NCI-H2029 (cell line): Measurements from ENCODE around the gene IQSEC1.
A peak's percentile ranks its signal among the peaks of the same experiment; 100 is the strongest.

Experiments used
- DNase-seq: peaks from one replicate; lab custom pipeline; 2025; lab: John Stamatoyannopoulos, UW

The IQSEC1 gene

GRCh38 chr3:13016083-13016720 is 57.0 kb downstream of the IQSEC1 start:
- peak; percentile 92 for DNase-seq

- peak; percentile 51 for DNase-seq
These were observed 57.7 kb downstream of the IQSEC1 start for GRCh38 chr3:13015286-13016082.

GRCh38 chr3:13014755-13015285 is 58.4 kb downstream of the IQSEC1 start:
- no peak for DNase-seq

DNA sequence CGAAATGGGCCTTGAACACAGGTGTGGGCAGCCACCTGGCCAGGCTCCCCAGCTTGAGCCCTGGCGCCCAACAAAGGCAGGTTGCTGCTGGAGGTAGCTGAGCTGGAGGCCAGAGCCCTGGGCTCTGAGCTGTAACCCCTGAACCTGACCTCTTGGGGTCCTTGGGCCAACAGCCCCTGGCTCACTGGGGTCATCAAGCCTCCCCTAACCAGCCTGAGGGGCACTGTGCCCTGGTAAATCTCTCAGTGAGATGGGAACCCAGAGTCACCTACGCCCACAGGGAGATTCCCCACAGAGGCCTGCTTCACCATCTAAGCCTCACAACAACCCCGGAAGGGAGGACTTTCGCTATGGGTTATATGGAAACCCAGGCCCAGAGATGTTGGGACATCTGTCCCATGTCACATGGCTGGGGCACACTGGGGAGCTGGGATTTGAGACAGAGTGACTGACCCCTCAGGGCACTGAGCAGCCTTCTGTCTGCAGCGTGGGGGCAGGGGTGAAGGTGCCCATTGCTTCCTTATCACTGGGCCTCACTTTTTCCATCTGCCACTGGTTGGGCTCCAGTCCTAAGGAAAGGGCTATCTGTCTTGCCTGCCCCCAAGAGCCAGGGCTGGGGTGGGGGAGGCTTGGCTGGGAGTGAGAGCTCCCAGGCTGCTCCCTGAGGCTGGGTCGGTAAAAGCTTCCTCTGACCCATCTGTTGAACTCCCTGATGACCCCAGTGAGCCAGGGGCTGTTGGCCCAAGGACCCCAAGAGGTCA is 59.1 kb downstream of the IQSEC1 start:
- no peak for DNase-seq

GRCh38 chr3:13013566-13013965 is 59.7 kb downstream of the IQSEC1 start:
- DNase-seq, result no peak

- DNase-seq, result no peak
These were observed 60.1 kb downstream of the IQSEC1 start for GRCh38 chr3:13013151-13013561.

- peak; percentile 71 for DNase-seq
These were observed 61.0 kb downstream of the IQSEC1 start for GRCh38 chr3:13012221-13012691.

GRCh38 chr3:13011573-13012220 is 61.5 kb downstream of the IQSEC1 start:
- peak; percentile 54 for DNase-seq

- no peak for DNase-seq
These were observed 62.3 kb downstream of the IQSEC1 start for GRCh38 chr3:13010780-13011572.

- no peak for DNase-seq
These were observed 63.3 kb downstream of the IQSEC1 start for GRCh38 chr3:13009946-13010315.

DNA sequence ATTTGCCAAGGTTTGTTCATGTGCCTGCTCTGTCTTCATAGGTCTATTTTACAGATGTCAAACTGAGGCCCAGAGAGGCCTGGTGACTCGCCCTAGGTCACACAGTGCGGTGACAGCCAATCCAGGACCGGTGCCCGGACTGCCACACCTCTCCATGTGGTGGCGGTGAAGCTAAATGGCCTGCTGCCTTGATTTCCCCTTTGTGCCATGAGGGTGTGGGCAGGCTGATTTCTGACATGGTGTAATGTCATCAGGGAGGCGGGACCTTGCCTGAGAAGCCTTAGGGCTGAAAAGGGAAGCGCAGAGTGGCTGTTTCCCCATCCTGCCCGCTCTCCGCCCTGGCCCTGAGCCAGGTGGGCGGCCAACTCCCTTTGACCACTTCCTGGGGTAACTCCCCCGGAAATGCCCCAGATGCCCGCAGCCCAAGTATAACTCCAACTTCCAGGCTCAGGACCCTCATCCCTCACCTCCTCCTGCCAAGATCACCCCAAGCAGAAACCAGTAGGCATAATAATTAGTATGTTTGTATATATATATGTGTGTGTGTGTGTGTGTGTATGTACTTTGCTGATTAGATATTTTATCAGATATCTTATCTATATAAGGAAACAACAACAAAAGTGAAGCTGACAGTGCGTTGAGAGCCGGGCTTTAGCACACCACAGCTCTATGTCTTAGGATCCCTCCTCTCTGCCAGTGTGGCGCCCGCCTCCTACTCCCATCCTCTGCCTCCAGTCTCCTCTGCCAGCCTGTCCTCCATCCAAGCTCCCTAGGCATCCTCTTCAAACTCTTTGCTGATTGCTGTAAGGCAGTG is 63.9 kb downstream of the IQSEC1 start:
- no peak for DNase-seq

DNA sequence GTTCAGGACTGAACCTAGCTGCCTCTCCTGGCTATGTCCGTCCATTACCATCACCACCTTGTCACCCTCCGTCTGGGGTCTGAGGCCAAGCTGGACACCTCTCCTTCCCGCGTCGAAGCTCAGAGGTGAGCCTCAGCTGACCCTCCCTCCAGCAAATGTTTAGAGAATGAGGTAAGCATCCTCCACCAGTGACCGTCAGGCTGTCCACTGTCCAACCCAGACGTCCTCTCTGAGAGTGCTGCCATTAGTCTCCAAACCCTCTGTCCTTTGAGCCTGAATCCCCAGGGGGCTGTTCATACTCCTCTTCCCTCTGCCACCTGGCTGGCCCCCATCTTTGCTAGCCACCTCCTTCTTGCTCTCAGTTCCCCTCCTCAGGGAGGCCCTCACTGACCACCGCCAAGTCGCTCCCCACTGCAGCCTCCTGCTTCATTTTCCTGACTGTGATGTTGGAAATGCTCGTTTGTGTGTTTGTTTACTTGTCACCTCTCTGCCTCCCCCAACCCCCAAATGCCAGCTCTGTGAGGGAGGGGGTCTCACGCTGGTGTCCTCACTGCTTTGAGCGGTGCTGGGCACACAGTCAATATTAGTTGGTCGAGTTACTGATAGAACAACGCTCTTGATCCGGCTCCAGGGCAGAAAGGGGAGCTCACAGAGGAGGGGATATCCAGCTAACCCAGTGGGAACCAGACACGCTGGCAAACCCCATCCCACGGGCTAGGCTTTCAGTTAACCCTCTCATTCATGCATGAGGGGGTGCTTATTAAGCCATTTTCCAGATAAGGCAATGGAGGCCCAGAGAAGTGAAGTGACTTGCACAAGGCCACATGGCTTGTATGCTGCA is 64.9 kb downstream of the IQSEC1 start:
- no peak for DNase-seq

DNA sequence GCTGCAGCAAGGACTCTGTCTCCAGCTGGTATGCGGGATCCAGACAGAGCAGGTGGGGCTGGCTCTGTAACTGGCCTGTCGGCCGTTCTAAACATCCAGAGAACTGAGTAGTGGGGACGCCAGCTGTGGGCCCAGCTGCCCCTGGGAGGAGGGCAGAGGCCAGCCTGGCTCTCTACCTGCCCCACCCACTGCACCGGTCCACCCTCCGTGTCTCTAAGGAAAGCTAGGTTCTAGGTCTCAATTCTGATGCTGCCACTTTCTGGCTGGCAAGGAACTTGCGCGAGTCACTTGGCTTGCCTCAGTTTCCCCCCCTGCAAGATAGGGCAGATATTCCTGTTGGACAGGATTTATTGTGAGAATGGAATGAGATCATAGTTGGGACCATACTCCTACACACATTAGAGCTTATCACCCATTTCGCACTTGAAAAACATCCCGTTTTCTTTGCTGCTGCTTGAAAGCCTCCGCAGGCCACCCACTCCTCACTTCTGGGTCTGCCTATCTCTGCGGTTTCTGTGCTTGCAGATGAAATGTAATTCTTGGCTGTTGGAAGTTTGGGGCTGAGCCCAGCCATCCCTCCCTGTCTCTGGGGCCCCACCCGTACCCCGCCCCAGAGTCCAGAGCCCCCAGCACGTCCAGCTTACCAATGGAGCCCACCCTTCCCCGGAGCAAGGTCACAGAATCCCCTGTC is 65.8 kb downstream of the IQSEC1 start:
- DNase-seq, result no peak

GRCh38 chr3:13006216-13006990 is 66.8 kb downstream of the IQSEC1 start:
- no peak for DNase-seq

DNA sequence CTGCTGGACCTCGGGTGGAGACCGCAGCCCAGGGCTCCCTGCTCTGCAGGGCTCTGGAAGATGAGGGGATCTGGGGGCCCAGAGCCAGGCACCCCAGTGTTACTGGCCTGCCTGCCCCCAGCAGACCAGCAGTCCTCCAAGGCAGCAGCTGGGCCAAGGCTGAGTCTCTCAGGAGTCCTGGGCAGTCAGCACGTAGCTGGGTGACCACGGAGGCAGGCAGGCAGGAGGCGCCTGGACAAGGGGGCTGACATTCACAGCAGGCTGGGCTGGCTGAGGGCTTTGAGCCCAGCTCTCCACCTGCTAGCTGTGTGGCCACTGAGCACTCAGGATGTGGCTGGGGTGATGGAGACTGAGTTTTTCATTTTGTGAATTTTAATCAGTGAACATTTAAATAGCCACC is 67.9 kb downstream of the IQSEC1 start:
- DNase-seq, result no peak

- no peak for DNase-seq
These were observed 68.9 kb downstream of the IQSEC1 start for GRCh38 chr3:13004376-13004775.

GRCh38 chr3:13003608-13004007 is 69.6 kb downstream of the IQSEC1 start:
- DNase-seq, result no peak
